CD1c-positive myeloid dendritic cell (primary cell): ENCODE results near the gene TTYH3.
"Not testable (repeated sequence)": the region's sequence is repeated elsewhere in the genome, so short reads cannot be mapped to it uniquely, and the experiment has no call there.

Source experiments
- DNase-seq: peaks from one replicate; pipeline ENCODE4 v3.0.0-alpha.2; 2016; ENCODE audit errors: extremely low spot score

The TTYH3 gene, protein sequence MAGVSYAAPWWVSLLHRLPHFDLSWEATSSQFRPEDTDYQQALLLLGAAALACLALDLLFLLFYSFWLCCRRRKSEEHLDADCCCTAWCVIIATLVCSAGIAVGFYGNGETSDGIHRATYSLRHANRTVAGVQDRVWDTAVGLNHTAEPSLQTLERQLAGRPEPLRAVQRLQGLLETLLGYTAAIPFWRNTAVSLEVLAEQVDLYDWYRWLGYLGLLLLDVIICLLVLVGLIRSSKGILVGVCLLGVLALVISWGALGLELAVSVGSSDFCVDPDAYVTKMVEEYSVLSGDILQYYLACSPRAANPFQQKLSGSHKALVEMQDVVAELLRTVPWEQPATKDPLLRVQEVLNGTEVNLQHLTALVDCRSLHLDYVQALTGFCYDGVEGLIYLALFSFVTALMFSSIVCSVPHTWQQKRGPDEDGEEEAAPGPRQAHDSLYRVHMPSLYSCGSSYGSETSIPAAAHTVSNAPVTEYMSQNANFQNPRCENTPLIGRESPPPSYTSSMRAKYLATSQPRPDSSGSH

DNA sequence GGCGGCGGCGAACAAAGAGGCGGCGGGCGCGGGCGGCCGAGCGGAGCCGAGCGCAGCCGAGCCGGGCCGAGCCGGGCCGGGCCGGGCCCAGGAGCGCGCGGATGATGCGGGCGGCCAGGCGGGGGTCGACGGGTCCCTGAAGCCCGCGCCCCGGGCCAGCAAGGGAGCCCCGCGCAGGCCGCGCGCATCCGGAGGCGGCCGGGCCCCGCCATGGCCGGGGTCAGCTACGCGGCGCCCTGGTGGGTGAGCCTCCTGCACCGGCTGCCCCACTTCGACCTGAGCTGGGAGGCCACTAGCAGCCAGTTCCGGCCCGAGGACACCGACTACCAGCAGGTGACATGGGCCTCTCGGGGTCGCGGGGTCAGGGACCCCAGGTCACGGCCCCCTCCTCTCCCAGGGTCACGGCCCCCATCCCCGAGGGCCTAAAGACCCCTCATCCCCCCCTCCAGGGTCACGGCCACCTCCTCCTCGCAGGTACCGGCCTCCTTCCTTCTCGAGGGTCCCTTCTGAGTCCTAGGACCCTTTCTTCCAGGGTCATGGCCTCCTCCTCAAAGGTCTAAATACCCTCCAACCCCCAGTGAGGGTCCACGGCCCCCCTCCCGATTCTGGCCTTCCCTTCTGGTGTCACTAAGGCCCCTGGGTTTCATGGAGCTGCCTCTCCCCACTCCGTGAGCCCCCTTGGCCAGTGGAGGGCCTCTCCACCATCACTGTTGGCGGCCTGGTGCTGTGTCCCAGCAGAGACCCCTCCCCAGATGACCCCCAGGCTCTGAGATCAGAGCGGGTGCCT is at the start of gene TTYH3:
TTYH3 (plus strand) TSS at position 41 of the 787 bp plus-strand sequence; CDS start at position 211, 170 bp downstream.
- DNase-seq = no peak

DNA sequence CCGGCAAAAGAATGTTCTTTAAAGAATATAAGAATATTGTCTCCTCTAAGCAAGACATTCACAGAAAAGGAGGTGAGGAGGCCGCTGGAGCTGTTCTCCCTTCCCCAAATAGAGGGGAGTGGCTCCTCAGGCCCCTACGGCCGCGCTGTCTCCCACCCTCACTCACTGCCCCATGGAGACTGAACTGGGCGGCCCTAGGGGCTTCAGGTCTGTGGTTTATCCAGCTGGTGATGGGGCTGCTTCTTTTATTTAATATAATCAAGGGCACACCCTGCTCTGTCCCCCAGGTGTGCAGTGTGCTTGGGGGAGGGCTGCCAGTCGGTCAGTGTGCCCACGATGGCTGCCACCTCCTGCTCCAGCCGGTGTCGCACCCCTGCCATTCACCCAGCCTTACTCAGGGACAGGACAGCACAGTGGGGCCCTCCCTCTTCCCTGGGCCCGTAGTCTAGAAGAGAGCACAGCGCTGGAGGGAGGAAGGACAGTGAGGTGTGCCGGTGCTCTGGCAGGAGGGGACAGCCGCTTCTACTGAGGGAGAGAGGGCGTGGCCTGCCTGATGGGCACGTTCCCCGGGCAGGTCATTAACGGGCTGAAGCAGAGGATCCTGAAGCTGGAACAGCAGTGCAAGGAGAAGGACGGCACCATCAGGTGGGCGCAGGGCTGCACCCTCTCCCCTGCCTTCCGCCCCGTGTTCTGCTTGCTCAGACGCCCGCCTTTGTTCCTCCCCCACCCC is 49.6 kb upstream of the TTYH3 start:
- no peak for DNase-seq

DNA sequence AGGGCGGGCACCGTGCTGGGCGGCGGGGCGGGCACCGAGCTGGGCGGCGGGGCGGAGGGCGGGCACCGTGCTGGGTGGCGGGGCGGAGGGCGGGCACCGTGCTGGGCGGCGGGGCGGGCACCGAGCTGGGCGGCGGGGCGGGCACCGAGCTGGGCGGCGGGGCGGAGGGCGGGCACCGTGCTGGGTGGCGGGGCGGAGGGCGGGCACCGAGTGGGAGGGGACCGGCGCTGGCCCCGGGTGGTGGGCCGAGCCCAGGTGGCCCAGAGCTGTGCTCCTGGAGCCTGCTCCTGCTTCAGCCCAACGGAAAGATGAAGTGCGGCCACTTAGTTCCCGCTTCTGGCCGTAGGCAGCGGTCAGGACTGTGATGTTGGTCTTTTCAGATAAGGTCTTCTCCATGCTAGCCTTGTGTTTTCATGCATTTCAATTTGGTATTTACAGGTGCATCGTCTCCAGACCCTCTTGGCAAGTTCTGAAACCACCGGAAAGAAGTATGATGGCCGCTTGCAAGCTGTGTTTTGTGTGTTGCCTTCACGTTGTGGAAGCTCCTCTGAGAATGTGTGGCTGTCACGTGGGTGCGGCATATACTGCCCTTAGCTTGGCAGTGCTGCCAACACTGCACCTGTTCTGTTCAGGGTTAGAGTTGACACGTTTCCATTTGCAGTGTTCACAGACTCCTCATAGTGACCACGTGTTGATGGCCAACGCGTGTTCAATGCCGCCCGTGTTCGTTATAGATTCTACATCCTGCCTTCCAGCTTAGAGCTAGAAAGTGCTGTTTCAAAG is 47.8 kb upstream of the TTYH3 start:
- no peak for DNase-seq

DNA sequence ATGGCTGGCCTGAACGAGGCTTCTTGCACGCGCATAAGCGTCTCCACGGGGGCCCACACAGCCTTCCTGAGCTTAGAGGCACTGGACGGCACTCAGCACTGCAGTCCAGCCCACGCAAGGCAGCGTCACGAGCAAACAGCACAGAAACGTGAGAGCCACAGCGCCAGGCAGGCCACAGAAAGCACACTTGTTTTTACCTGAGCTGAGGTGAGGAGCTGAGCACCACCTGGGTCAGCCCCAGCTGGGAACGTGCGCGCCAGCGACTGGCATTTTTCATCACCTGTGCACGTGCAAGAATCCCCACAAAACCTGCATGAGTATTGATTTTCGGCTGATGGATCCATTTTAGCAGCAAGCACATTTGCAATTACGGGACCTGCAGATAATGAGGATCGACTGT is 46.3 kb upstream of the TTYH3 start:
- DNase-seq = no peak

DNA sequence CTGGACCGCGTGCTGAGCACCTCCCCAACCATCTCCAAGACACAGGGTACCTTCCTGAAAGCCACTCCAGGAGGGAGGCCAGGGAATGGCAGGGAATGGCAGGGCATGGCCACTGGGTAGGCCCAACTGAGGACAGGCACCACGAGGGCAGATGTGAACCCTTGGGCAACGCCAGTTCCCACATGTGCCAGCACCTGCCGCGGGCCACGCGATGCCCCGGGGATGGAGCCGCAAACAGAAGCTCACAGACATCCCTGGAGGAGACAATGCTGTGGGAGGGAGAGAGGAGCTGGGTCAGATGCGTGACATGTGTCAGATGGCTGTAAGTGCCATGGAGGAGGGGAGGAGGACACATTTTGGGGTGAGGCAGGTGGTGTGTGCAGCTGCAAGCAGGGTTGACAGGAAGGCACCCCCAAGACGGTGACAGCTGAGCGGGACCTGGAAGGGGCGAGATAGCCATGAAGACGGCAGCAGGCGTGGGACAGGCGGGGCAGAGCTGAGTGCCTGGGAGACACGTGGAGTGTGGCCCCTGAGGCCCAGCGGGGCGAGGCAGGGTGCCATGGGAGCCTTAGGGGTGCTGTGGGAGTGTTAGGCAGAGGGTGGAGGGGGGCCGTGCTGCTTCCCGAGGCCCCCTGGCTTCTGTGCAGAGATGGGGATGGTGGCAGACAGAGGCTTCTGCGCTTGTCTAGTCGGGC is 45.3 kb upstream of the TTYH3 start:
- no peak for DNase-seq

DNA sequence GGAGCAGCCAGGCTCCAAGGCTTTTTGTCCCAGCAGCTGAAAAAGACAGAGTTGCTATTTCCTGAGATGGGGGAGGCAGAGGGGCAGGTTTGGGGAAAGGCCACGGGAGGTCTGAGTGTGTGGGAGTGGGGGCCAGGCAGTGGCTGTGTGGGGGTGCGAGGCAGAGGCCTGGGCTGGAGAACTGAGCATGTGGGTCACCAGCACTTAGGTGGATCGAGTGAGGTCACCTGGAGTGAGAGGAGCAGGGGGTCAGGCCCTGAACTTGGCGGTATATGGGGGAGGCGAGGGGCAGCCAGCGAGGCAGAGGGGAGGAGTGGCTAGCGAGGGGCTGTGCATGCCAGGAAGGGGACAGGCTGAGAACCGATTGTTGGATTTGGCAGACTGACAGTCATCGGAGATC is 44.7 kb upstream of the TTYH3 start:
- DNase-seq = no peak

DNA sequence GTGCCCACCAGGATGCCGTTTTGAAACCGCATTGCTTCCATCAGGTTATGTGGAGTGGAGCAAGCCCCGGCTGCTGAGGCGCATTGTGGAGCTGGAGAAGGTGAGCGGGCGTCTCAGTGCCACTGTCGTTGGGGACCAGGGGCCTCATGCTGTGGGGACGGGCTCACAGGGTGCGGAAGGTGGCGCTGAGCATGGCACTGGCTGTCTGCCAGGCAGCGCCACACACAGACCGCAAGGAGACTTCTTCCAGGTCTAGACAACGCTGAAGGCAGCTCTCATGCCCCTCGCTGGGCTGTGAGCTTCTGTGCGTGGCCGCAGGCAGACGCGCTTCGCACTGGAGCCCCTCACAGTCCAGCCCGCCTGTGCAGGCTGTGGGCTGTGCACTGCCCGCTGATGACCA is 44.0 kb upstream of the TTYH3 start:
- no peak for DNase-seq

DNA sequence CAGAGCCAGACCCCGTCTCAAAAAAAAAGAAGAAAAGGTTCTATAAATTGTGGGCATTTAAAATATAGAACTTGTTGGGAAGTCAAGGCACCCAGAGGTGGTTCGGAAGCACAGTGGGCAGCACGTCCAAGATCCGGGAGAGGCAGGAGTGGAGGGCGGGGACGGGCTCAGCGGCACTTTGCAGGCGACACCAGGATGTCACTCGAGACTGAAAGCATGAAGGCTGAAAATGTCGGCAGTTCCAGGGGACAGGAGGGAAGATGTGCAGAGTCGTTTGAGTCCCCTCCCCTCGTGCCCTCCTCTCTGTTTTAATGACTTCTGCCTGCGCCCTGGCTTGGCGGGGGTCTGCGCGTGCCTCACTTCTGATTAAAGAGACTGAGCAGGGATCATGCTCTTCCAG is 42.4 kb upstream of the TTYH3 start:
- no peak for DNase-seq

DNA sequence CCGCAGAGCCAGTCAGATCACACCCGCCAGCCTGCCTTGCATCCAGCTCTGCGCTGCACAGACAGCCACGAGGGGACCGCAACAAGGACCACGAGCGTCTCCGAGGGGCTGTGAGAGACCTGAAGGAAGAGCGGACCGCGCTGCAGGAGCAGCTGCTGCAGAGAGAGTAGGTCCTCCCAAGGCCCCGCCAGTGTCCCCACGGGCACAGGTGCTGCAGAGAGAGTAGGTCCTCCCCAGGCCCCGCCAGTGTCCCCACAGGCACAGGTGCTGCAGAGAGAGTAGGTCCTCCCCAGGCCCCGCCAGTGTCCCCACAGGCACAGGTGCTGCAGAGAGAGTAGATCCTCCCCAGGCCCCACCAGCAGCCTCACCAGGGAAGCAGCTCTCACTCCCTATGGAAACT is 41.8 kb upstream of the TTYH3 start:
- DNase-seq = not testable (repeated sequence)

DNA sequence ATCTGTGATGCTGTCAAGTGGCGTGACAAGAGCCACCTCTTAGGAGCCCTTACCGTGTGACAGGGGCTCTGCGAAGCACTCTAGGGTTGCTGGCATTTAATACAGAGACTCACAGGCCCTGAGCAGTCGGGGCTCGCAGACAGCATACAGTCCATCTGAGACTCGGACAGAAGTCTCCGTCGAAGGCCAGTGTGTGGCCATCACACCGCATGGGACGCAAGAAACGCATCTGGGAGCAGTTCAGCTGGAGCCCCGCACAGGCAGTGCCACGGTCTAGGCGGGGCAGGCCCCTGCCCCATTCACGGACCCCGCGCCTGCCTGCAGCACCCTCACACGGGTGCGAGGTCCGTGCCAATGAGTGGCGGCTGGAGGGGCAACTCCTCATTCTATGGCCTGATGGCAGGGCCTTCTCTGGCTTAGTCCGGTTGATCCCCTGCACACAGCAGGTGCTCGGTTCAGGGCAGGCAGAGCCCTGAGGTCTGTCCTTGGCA is 39.4 kb upstream of the TTYH3 start:
- DNase-seq = no peak

DNA sequence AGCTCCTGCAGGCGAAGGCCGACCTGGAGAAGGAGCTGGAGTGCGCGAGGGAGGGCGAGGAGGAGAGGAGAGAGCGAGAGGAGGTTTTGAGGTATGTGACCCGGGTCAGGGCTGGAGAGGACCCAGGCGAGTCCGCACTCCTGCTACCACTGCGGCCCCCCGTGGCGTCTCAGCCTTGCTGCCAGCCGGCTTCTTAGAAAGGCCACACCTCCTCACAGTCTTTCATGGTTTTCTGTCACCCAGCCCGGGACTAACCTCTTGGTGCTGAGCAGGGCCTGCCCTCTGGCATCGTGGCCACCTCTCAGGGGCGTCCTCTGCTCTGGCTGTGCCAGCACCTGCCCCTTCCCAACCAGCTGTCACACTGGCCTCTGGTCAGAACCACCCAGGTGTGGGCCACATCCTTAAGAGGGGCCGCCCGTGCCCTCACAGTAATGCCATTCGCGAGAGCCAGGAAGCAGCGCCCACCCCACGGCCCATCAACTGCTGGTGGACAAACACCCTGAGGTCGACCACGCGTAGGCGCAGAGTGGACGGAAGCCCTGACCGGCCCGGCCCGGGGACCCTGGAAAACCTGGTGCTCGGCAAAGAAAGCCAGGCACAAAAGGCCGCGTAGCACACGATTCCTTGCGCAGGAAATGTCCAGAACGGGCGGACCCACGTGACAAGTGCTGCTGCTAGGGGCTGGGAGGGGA is 38.6 kb upstream of the TTYH3 start:
- DNase-seq = no peak

DNA sequence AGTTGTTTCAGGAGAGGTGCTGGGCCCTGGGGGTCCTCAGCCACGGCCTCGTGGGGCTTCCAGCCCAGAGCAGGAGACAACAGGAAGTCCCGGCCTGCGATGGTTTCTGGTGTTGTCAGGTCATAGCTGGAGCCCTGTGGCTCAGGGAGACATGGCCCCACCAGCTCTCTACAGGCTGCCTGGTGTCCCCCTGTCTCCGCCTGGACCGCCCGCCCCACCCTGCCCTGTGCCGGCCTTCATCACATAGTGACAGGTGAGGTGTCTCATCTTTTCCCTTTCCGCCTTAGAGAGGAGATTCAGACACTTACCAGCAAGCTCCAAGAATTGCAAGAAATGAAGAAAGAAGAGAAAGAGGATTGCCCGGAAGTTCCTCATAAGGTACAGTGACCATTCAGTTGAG is 37.2 kb upstream of the TTYH3 start:
- DNase-seq = no peak

DNA sequence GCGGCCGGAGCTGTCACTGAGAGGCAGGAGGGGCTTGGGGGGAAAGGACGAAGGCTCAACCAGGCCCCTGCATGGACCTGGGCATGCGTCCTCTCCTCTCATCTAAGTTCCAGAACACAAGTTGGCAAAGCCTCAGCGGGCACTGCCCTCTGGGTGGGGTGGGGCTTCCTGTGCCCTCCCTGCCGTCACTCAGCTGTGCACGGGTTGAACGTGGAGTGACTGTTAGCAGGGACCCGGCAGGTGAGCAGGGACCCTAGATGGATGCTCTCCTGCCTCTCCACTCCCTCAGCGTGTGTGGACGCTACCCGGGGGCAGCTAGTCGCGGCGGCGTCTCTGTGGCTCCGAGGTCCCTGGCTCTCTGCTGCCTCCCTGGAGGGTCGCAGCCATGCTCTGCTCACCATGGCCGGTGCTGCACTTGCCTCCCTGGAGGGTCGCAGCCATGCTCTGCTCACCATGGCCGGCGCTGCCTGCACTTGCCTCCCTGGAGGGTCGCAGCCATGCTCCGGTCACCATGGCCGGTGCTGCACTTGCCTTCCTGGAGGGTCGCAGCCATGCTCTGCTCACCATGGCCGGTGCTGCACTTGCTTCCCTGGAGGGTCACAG is 36.4 kb upstream of the TTYH3 start:
- no peak for DNase-seq

DNA sequence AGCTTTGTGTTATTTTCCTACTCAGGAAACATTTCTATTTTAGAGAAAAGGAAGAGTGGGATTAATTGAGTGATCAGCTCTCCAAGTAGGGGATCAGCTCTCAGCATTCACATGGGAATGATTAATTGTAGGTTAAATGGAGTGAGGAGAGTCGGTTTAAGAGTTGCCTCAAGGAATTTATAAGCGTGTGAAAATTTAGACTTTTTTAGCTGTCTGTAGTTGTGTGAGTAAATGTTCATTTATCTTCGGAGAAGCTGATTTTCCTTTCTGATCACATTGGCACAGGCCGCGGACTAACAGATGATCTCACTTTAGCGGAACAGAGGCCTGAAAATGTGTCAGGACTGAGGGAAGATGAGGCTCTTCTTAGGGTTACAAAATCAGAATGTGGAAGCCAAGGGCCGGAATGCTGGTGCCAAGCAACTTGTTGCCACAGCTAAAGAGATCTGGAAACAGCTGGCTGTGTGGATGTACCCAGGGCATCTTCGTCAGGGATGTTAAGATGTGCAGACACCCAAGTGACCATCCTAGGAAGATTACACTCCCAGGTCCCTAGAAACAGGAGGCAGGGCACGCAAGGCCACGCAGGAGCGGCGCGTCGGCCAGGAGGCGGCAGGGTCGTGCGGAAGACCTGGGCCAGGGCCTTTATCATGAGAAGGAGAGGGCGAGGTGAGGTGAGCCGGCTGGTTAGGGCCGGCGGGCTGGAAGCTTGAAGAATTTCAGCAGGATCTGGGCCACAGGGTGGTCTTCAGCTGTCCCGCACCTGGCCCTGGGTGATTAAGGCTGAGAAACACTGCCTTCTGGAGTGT is 35.1 kb upstream of the TTYH3 start:
- DNase-seq = no peak

DNA sequence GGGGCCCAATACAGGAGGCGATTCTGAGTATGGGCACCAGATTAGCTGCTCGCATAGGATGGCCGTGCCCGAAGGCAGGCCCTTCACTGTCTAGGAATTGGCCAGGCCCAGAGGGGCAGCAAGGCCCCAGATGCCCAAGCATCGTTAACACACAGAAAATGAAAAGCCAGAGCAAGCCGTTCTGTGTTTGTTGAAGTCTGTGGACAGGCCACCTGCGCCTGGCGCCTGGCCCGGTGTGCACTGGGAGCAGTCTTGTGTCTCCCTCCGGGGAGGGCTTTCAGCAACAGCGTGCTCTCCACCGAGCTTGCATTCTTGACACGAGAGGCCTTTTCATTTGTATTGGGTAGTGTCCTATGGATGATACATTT is 34.5 kb upstream of the TTYH3 start:
- DNase-seq = no peak

DNA sequence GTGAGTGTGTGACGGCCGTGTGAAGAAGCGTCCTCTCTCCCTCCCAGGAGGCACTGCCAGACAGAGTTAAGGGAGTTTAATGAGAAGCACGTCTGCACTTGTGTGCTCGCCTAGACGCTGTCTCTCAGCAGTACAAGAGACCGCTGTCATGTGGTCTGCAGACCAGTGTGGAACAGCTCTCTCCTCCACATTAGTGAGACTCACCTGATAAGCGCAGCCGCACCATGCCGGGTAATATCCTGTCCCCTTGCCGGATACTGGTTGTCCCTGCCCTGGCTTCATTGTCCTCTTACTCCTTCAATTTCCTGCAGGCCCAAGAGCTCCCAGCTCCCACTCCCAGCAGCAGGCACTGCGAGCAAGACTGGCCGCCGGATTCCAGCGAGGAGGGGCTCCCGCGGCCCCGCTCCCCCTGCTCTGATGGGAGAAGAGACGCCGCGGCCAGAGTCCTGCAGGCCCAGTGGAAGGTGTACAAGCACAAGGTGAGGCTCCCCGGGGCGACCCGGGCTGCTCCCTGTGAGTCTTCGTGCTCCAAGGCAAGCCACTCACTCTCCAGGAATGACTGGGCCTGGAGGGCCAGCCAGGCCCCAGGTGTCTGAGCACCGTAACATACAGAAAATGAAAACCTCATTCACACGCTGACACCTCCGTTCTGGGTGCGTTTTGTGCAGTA is 33.5 kb upstream of the TTYH3 start:
- DNase-seq = no peak

DNA sequence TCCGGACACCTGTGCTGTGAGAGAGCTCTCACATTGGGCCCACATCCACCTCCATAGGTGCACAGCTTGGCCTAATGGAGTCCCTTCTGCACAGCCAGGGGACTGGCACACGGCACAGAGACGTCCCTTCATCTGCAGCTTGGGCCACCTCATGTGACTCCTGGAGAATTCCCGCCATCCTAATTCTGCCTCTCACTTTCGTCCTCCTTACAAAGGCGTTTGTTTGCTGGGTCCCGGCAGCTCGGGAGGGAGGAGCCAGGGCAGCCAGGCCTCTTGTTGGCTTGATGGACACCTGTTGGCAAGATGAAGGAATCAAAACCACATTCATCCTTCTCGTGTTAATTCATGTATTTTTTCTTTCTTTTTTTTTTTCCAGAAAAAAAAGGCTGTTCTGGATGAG is 30.7 kb upstream of the TTYH3 start:
- no peak for DNase-seq

DNA sequence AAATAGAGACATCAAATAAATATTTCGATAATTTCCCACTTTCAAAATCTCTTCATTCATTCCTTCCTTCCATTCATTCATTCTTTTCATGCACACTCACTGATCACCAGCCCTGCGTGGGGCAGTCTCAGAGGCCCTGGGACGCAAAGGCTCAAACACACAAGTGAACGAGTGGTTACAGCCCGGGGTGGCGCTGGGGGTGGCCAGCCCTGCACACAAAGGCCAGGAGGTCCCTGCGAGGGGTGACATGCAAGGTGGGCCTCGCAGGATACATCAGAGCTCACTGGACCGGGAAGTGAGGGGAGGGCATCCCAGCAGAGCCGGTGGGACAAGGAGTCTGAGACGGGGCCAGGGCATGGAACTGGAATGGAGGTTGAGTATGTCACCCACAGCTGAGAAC is 29.9 kb upstream of the TTYH3 start:
- DNase-seq = no peak
